ENCODE results near the gene FAM217A.
"Not testable (repeated sequence)": the region's sequence is repeated elsewhere in the genome, so short reads cannot be mapped to it uniquely, and the experiment has no call there.

FAM217A gene

DNA sequence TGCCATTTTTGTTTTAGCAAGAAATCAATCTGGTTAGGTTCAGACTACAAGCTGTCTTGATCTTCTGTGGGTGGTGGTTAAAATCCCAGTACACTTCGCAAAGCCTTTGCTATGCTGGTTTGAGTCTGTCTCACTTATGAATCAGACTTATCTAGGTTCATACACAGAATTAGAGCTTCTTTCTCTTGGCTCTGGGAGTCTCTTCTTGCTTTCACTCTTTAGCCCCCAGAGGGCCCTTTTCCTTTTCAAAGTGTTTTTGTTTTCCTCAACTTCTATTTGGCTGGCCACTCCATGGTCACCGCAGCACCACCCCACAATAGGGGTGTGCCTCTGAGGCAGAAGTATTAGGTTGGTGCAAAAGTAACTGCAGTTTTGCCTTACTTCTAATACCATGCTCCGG, 35.2 kb upstream of the FAM217A start:
- TF ChIP-seq CTCF (IDR thresholded peaks at IDR 0.05; ENCODE audit: low read depth, low read length, missing control alignments): no peak
- no peak overlapping the region for H3K4me3 ChIP-seq (replicated peaks; ENCODE audit: low read depth, low read length)

DNA sequence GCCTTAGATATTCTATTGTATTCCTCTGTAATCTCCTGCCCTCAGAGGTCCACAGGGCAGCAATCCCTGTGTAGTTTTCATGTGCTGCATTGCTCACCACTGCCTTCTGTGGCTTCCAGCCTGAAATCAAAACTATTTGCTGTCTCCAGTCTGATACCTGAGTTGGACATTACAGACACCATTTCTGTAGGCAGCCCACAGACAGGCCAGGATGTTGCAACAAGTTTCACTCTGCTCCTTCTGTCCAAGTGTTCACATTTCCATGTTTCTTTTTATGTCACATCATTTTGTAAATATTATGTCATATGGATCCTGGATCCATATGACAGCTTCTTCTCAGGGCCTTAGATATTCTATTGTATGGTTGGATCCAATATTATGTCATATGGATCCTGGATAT, 34.7 kb upstream of the FAM217A start:
- no peak overlapping the region for H3K4me3 ChIP-seq (replicated peaks; ENCODE audit: low read depth, low read length)
- no peak for TF ChIP-seq CTCF (IDR thresholded peaks at IDR 0.05; ENCODE audit: low read depth, low read length, missing control alignments)
- no peak for DNase-seq (ENCODE audit: extremely low read depth, low read depth)

More for the DNA sequence above, 35.2 kb upstream of the FAM217A start:
- DNase-seq (ENCODE audit: extremely low read depth, low read depth): no peak

DNA sequence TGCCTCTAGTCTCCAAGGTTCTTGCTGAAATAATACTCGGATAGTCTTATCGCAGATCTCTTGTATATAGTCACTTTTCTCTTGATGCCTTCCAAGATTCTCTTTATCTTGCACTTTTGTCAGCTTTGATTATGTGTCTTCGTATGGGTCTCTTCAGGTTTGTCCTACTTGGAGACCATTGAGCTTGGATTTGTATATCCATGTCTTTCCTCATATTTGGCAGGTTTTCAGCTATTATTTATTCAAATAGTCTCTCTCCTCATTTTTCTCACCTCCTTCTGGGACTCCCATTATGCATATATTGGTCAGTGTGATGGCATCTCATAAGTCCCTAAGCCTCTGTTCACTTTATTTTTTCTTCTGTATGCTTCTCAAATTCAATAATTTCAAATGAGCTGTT, 33.4 kb upstream of the FAM217A start:
- no peak for TF ChIP-seq CTCF (IDR thresholded peaks at IDR 0.05; ENCODE audit: low read depth, low read length, missing control alignments)
- no peak for DNase-seq (ENCODE audit: extremely low read depth, low read depth)

GRCh38 chr6:4109363-4109815, 30.5 kb upstream of the FAM217A start:
- not testable (repeated sequence) for DNase-seq (ENCODE audit: extremely low read depth, low read depth); H3K4me3 ChIP-seq (replicated peaks; ENCODE audit: low read depth, low read length)

More for the DNA sequence above, 33.4 kb upstream of the FAM217A start:
- H3K4me3 ChIP-seq (replicated peaks; ENCODE audit: low read depth, low read length): no peak overlapping the region

- no peak for DNase-seq (ENCODE audit: extremely low read depth, low read depth)
- TF ChIP-seq CTCF (IDR thresholded peaks at IDR 0.05; ENCODE audit: low read depth, low read length, missing control alignments): no peak
- no peak overlapping the region for H3K4me3 ChIP-seq (replicated peaks; ENCODE audit: low read depth, low read length)
Observed at GRCh38 chr6:4108561-4109093, 29.7 kb upstream of the FAM217A start.

- TF ChIP-seq CTCF (IDR thresholded peaks at IDR 0.05; ENCODE audit: low read depth, low read length, missing control alignments): no peak
- no peak for DNase-seq (ENCODE audit: extremely low read depth, low read depth)
Observed at GRCh38 chr6:4107873-4108272, 28.9 kb upstream of the FAM217A start.

GRCh38 chr6:4105980-4106536, 27.1 kb upstream of the FAM217A start:
- no peak overlapping the region for H3K4me3 ChIP-seq (replicated peaks; ENCODE audit: low read depth, low read length)
- no peak for DNase-seq (ENCODE audit: extremely low read depth, low read depth)
- TF ChIP-seq CTCF (IDR thresholded peaks at IDR 0.05; ENCODE audit: low read depth, low read length, missing control alignments): no peak

More at GRCh38 chr6:4107873-4108272, 28.9 kb upstream of the FAM217A start:
- no peak overlapping the region for H3K4me3 ChIP-seq (replicated peaks; ENCODE audit: low read depth, low read length)

Data from HFF-Myc (cell line).